ENCODE data around the gene MCF2L.

The MCF2L gene

DNA sequence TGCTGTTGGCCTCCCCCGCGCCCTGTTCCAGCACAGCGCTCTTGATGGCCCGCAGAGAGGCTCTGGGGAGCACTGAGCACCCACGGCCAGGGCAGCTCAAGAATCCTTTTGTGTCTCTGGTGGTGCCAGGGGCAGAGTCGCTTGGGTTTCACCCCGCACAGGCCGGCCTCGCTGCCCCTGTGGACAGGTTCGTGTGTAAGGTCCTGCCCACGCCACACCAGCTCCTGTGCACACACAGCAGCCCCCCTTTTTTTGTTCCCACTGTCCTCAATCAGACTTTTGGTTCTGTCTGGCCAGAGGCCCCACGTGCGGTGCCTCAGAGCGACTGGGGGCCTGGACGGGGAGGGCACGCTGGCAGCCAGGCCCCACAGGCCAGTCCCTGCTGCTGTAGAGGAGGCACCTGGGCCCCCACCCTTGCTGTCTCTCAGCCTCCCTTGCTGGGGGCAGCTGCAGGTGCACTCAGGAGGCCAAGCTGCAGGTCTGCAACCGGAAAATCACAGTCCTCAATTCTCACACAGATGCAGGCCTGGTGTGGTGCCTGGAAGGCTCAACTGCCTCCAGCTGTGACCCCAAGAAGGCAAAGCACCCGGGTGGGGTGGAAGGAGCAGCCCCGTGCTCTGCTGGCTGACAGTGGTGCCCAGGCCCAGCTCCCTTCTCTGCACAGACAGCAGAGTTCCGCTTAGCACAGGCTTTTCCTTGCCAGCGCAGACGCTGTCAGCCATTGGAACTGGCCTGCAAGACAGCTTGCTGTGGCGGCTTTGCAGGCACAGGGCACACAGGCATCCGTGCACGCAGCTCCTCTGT, 124.0 kb downstream of the MCF2L start:
- TF ChIP-seq POLR2AphosphoS5 (IDR thresholded peaks at IDR 0.05; ENCODE audit: low read depth, low read length): no peak

DNA sequence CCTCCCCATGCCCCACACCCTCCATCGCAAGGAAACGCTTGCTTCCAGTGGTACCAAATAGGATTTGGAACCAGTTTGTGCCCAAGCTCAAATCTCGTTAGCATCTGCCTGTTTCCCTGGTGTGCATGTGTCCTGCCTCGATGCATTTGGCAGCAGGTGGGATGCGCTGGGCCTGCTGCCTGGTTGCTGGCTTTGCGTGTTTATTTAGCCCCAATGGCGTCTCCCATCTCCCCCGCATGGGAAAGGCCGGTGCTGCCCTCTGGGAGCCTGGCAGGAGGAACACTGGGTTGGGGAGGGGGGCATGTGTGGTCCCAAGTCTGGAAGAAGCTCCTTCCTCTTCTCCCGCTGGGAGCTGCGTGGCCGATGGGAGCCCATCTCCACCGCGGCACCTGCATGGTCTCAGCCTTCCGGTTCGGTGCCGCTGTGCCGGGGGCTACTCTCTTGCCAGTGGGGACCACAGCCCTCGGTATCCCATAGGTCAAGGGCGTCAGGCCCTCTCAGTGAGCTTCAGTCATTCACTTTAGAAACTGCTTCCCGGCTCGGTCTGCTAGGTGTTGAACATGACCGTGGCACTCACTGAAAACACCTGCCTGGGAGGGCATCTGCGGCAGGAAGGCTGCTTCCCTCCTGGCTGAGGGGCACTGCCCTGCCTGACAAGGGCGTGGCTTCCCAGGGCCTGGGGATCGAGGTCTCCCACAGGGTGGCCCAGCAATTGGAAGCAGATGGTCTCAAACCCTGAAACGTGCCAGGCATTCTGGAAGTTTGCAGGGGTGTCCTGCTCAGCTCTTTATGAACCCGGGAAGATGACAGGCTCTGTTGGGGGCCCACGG, 124.8 kb downstream of the MCF2L start:
- TF ChIP-seq SIN3A (IDR thresholded peaks at IDR 0.05; ENCODE audit: borderline replicate concordance, insufficient read depth, low read length) (no peak), TAF1 (IDR thresholded peaks at IDR 0.05; ENCODE audit: borderline replicate concordance, insufficient read depth, low read length) (no peak), POLR2AphosphoS5 (IDR thresholded peaks at IDR 0.05; ENCODE audit: low read depth, low read length) (no peak), FOXP2 (optimal IDR thresholded peaks at IDR 0.05; ENCODE audit: borderline replicate concordance, extremely low read depth, extremely low read length, insufficient read depth) (no peak)
- TF ChIP-seq, protein P1, sequence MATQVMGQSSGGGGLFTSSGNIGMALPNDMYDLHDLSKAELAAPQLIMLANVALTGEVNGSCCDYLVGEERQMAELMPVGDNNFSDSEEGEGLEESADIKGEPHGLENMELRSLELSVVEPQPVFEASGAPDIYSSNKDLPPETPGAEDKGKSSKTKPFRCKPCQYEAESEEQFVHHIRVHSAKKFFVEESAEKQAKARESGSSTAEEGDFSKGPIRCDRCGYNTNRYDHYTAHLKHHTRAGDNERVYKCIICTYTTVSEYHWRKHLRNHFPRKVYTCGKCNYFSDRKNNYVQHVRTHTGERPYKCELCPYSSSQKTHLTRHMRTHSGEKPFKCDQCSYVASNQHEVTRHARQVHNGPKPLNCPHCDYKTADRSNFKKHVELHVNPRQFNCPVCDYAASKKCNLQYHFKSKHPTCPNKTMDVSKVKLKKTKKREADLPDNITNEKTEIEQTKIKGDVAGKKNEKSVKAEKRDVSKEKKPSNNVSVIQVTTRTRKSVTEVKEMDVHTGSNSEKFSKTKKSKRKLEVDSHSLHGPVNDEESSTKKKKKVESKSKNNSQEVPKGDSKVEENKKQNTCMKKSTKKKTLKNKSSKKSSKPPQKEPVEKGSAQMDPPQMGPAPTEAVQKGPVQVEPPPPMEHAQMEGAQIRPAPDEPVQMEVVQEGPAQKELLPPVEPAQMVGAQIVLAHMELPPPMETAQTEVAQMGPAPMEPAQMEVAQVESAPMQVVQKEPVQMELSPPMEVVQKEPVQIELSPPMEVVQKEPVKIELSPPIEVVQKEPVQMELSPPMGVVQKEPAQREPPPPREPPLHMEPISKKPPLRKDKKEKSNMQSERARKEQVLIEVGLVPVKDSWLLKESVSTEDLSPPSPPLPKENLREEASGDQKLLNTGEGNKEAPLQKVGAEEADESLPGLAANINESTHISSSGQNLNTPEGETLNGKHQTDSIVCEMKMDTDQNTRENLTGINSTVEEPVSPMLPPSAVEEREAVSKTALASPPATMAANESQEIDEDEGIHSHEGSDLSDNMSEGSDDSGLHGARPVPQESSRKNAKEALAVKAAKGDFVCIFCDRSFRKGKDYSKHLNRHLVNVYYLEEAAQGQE (IDR thresholded peaks at IDR 0.05; ENCODE audit: insufficient read depth in 1 of 2, low read depth in 2 of 2, low read length in 2 of 2): no peak

GRCh38 chr13:113094410-113094800, 125.4 kb downstream of the MCF2L start:
- TF ChIP-seq TAF1 (IDR thresholded peaks at IDR 0.05; ENCODE audit: borderline replicate concordance, insufficient read depth, low read length) (no peak), POLR2AphosphoS5 (IDR thresholded peaks at IDR 0.05; ENCODE audit: low read depth, low read length) (no peak), FOXP2 (optimal IDR thresholded peaks at IDR 0.05; ENCODE audit: borderline replicate concordance, extremely low read depth, extremely low read length, insufficient read depth) (no peak), SIN3A (IDR thresholded peaks at IDR 0.05; ENCODE audit: borderline replicate concordance, insufficient read depth, low read length) (no peak)
- TF ChIP-seq, protein P1 (IDR thresholded peaks at IDR 0.05; ENCODE audit: insufficient read depth in 1 of 2, low read depth in 2 of 2, low read length in 2 of 2): no peak

GRCh38 chr13:113095146-113096051, 126.4 kb downstream of the MCF2L start:
- TF ChIP-seq FOXP2 (optimal IDR thresholded peaks at IDR 0.05; ENCODE audit: borderline replicate concordance, extremely low read depth, extremely low read length, insufficient read depth): no peak
- no peak for TF ChIP-seq SIN3A (IDR thresholded peaks at IDR 0.05; ENCODE audit: borderline replicate concordance, insufficient read depth, low read length)
- TF ChIP-seq, protein P1 (IDR thresholded peaks at IDR 0.05; ENCODE audit: insufficient read depth in 1 of 2, low read depth in 2 of 2, low read length in 2 of 2): no peak
- TF ChIP-seq POLR2AphosphoS5 (IDR thresholded peaks at IDR 0.05; ENCODE audit: low read depth, low read length): no peak
- TF ChIP-seq TAF1 (IDR thresholded peaks at IDR 0.05; ENCODE audit: borderline replicate concordance, insufficient read depth, low read length): no peak
